ENCODE data around the gene COL9A3.

GRCh38 chr20:62830251-62830650, 13.4 kb downstream of the COL9A3 start:
- TF ChIP-seq CTCF (IDR thresholded peaks at IDR 0.05) (no peak), POLR2A (IDR thresholded peaks at IDR 0.05) (no peak)
